C4-2B (cell line): ENCODE data around the gene KRTAP6-2.

Source experiments
- CTCF ChIP-seq: fragments of 450-650 bp; conservative IDR thresholded peaks from 2 replicates; pipeline ENCODE4 v1.5.1; 2017; ENCODE audit warnings: mild to moderate bottlenecking
- ZFX ChIP-seq: fragments of 450-650 bp; IDR thresholded peaks from 2 replicates; pipeline ENCODE4 v1.6.1; 2017

GRCh38 chr21:30628109-30628508 is 29.4 kb upstream of the KRTAP6-2 start:
- TF ChIP-seq CTCF = no peak
- TF ChIP-seq ZFX = no peak
